ENCODE measurements around the gene TSHZ2. TPM values are rescaled to one million over a fixed set of nuclear protein-coding genes. Genes with fewer than 3 reads are reported as not detected.

TSHZ2 gene
- total RNA-seq, 1 donor from 2014 or later: 1.2 TPM

GRCh38 chr20:53270792-53271375 lies 298.7 kb downstream of the TSHZ2 start:
- TF ChIP-seq EZH2 (IDR thresholded peaks at IDR 0.05; ENCODE audit: insufficient read depth, low read length) (no peak), CTCF (IDR thresholded peaks at IDR 0.05; ENCODE audit: insufficient read depth, low read depth, low read length) (no peak)
- peaks cover 8% of the 10 kb centered on the region for H3K27me3 Mint-ChIP-seq (ENCODE audit: low read depth, unreplicated experiment)
- Histone ChIP-seq H3K4me2 (ENCODE audit: low read length) (no peak overlapping the region), H3K4me1 (ENCODE audit: insufficient read depth, low read length) (no peaks in the 10 kb centered on the region), H3K27me3 (ENCODE audit: insufficient read depth, low read length) (no peaks in the 10 kb centered on the region), H2AFZ (ENCODE audit: low read depth, low read length) (no peak overlapping the region), H3K4me3 (ENCODE audit: insufficient read depth, low read depth, low read length) (no peak overlapping the region), H3K27ac (ENCODE audit: low read depth, low read length) (no peak overlapping the region), H4K20me1 (ENCODE audit: insufficient read depth, low read length) (no peaks in the 10 kb centered on the region), H3K9me3 (ENCODE audit: insufficient read depth, low read depth, low read length) (no peaks in the 10 kb centered on the region), H3K36me3 (ENCODE audit: insufficient read depth, low read length) (no peaks in the 10 kb centered on the region), H3K9ac (ENCODE audit: low read length) (no peak overlapping the region), H3K79me2 (ENCODE audit: insufficient read depth, low read length) (no peaks in the 10 kb centered on the region)
- no peak overlapping the region for H3K27ac Mint-ChIP-seq (ENCODE audit: unreplicated experiment)
- FAIRE-seq (no peak), DNase-seq (ENCODE audit: low read depth) (no peak)
- H3K4me3 Mint-ChIP-seq (ENCODE audit: unreplicated experiment): no peak overlapping the region
- H3K4me1 Mint-ChIP-seq (ENCODE audit: low read depth, unreplicated experiment): no peaks in the 10 kb centered on the region
- H3K36me3 Mint-ChIP-seq (ENCODE audit: low read depth, unreplicated experiment): no peaks in the 10 kb centered on the region
- peaks cover 2% of the 10 kb centered on the region for H3K9me3 Mint-ChIP-seq (ENCODE audit: unreplicated experiment)

GRCh38 chr20:53274365-53274764 lies 302.2 kb downstream of the TSHZ2 start:
- no peak overlapping the region for H3K27ac Mint-ChIP-seq (ENCODE audit: unreplicated experiment)
- Histone ChIP-seq H3K9me3 (ENCODE audit: insufficient read depth, low read depth, low read length) (no peaks in the 10 kb centered on the region), H3K79me2 (ENCODE audit: insufficient read depth, low read length) (no peaks in the 10 kb centered on the region), H2AFZ (ENCODE audit: low read depth, low read length) (no peak overlapping the region), H3K9ac (ENCODE audit: low read length) (no peak overlapping the region), H3K36me3 (ENCODE audit: insufficient read depth, low read length) (no peaks in the 10 kb centered on the region), H3K4me2 (ENCODE audit: low read length) (no peak overlapping the region), H4K20me1 (ENCODE audit: insufficient read depth, low read length) (no peaks in the 10 kb centered on the region), H3K4me3 (ENCODE audit: insufficient read depth, low read depth, low read length) (no peak overlapping the region), H3K27me3 (ENCODE audit: insufficient read depth, low read length) (no peaks in the 10 kb centered on the region), H3K27ac (ENCODE audit: low read depth, low read length) (no peak overlapping the region), H3K4me1 (ENCODE audit: insufficient read depth, low read length) (no peaks in the 10 kb centered on the region)
- DNase-seq (ENCODE audit: low read depth) (no peak), FAIRE-seq (no peak)
- H3K36me3 Mint-ChIP-seq (ENCODE audit: low read depth, unreplicated experiment): no peaks in the 10 kb centered on the region
- no peak for TF ChIP-seq EZH2 (IDR thresholded peaks at IDR 0.05; ENCODE audit: insufficient read depth, low read length)
- H3K9me3 Mint-ChIP-seq (ENCODE audit: unreplicated experiment): peaks cover 2% of the 10 kb centered on the region
- H3K4me1 Mint-ChIP-seq (ENCODE audit: low read depth, unreplicated experiment): no peaks in the 10 kb centered on the region
- H3K4me3 Mint-ChIP-seq (ENCODE audit: unreplicated experiment): no peak overlapping the region
- peaks cover 5% of the 10 kb centered on the region for H3K27me3 Mint-ChIP-seq (ENCODE audit: low read depth, unreplicated experiment)

- Mint-ChIP-seq H3K4me1 (ENCODE audit: low read depth, unreplicated experiment) (no peaks in the 10 kb centered on the region), H3K36me3 (ENCODE audit: low read depth, unreplicated experiment) (no peaks in the 10 kb centered on the region), H3K9me3 (ENCODE audit: unreplicated experiment) (peaks cover 2% of the 10 kb centered on the region), H3K27ac (ENCODE audit: unreplicated experiment) (no peak overlapping the region), H3K27me3 (ENCODE audit: low read depth, unreplicated experiment) (peaks cover 5% of the 10 kb centered on the region), H3K4me3 (ENCODE audit: unreplicated experiment) (no peak overlapping the region)
- no peaks in the 10 kb centered on the region for H3K36me3 ChIP-seq (ENCODE audit: insufficient read depth, low read length)
- no peaks in the 10 kb centered on the region for H3K4me1 ChIP-seq (ENCODE audit: insufficient read depth, low read length)
- no peak overlapping the region for H3K4me3 ChIP-seq (ENCODE audit: insufficient read depth, low read depth, low read length)
- TF ChIP-seq CTCF (IDR thresholded peaks at IDR 0.05; ENCODE audit: insufficient read depth, low read depth, low read length) (no peak), EZH2 (IDR thresholded peaks at IDR 0.05; ENCODE audit: insufficient read depth, low read length) (no peak)
- no peaks in the 10 kb centered on the region for H3K27me3 ChIP-seq (ENCODE audit: insufficient read depth, low read length)
- no peak overlapping the region for H3K27ac ChIP-seq (ENCODE audit: low read depth, low read length)
- H3K4me2 ChIP-seq (ENCODE audit: low read length): no peak overlapping the region
- no peaks in the 10 kb centered on the region for H3K9me3 ChIP-seq (ENCODE audit: insufficient read depth, low read depth, low read length)
- DNase-seq (ENCODE audit: low read depth): no peak
- no peak overlapping the region for H3K9ac ChIP-seq (ENCODE audit: low read length)
- H2AFZ ChIP-seq (ENCODE audit: low read depth, low read length): no peak overlapping the region
- no peaks in the 10 kb centered on the region for H4K20me1 ChIP-seq (ENCODE audit: insufficient read depth, low read length)
- H3K79me2 ChIP-seq (ENCODE audit: insufficient read depth, low read length): no peaks in the 10 kb centered on the region
- no peak for FAIRE-seq
Observed at GRCh38 chr20:53274807-53275206, 302.6 kb downstream of the TSHZ2 start.

All from astrocyte (in vitro differentiated cells and primary cell).